Activated T-helper 1 cell treated with anti-CD3 and anti-CD28 coated beads, Interleukin-12 subunit alpha, Interleukin-12 subunit beta, Interleukin-2, Interleukin-4 antibody, amounts not matched to agents 30 ng/mL and 10 ng/mL and 1 ng/mL, durations not matched to agents 14 hours and 24 hours and 36 hours (primary cell): ENCODE data around the gene BBS1. TPM values are rescaled to one million over a fixed set of nuclear protein-coding genes. Genes with fewer than 3 reads are reported as not detected.

Source experiments
- DNase-seq: peaks from one replicate; pipeline ENCODE4 v3.0.0; 2021; ENCODE audit warnings: low spot score
- H3K27ac Mint-ChIP-seq: one replicate; pipeline ENCODE4 v1.8.0; 2021; ENCODE audit warnings: mild to moderate bottlenecking, mixed read lengths
- H3K27me3 Mint-ChIP-seq: one replicate; pipeline ENCODE4 v1.8.0; 2022; ENCODE audit warnings: mild to moderate bottlenecking, moderate library complexity, mixed read lengths; ENCODE audit not compliant: insufficient read depth
- H3K36me3 Mint-ChIP-seq: one replicate; pipeline ENCODE4 v1.8.0; 2021; ENCODE audit warnings: low read depth, mixed read lengths
- H3K4me1 Mint-ChIP-seq: one replicate; pipeline ENCODE4 v1.8.0; 2021; ENCODE audit warnings: low read depth, mixed read lengths
- H3K4me3 Mint-ChIP-seq: one replicate; pipeline ENCODE4 v1.8.0; 2021; ENCODE audit warnings: mild to moderate bottlenecking, moderate library complexity, mixed read lengths
- H3K9me3 Mint-ChIP-seq: one replicate; pipeline ENCODE4 v1.8.0; 2021; ENCODE audit warnings: mixed read lengths
- intact Hi-C: fragments of 100-400 bp; cut with micrococcal nuclease; formaldehyde crosslinking; loops from one replicate; pipeline ENCODE4 v1.15.1; 2024
- total RNA-seq: library from RNA; stranded (reverse); gene quantifications from 2 replicates; pipeline ENCODE4 v1.2.3, GENCODE V29; 2022

Gene BBS1
- total RNA-seq, 1 donor from 2014 or later = 18.1 TPM

GRCh38 chr11:66550887-66551286, 40.5 kb downstream of the BBS1 start:
- intact Hi-C loops = no loop called here

GRCh38 chr11:66554602-66555001, 44.2 kb downstream of the BBS1 start:
- no peak for DNase-seq
- no peaks in the 10 kb centered on the region for H3K4me1 Mint-ChIP-seq
- no peak overlapping the region for H3K4me3 Mint-ChIP-seq
- peaks cover 14% of the 10 kb centered on the region for H3K27me3 Mint-ChIP-seq
- H3K36me3 Mint-ChIP-seq = no peaks in the 10 kb centered on the region
- no peak overlapping the region for H3K27ac Mint-ChIP-seq
- intact Hi-C loops = no loop called here
- H3K9me3 Mint-ChIP-seq = no peaks in the 10 kb centered on the region

More at GRCh38 chr11:66550887-66551286, 40.5 kb downstream of the BBS1 start:
- Mint-ChIP-seq H3K9me3 (no peaks in the 10 kb centered on the region), H3K27me3 (peaks cover 14% of the 10 kb centered on the region), H3K4me1 (no peaks in the 10 kb centered on the region), H3K4me3 (no peak overlapping the region), H3K27ac (no peak overlapping the region), H3K36me3 (no peaks in the 10 kb centered on the region)
- DNase-seq = no peak

GRCh38 chr11:66555416-66555815, 45.0 kb downstream of the BBS1 start:
- Mint-ChIP-seq H3K27ac (no peak overlapping the region), H3K4me3 (no peak overlapping the region), H3K27me3 (peaks cover 11% of the 10 kb centered on the region), H3K9me3 (no peaks in the 10 kb centered on the region), H3K36me3 (no peaks in the 10 kb centered on the region), H3K4me1 (no peaks in the 10 kb centered on the region)
- no peak for DNase-seq
- intact Hi-C loops = no loop called here

GRCh38 chr11:66556086-66556485, 45.7 kb downstream of the BBS1 start:
- DNase-seq = no peak
- H3K27ac Mint-ChIP-seq = no peak overlapping the region
- peaks cover 11% of the 10 kb centered on the region for H3K27me3 Mint-ChIP-seq
- H3K9me3 Mint-ChIP-seq = no peaks in the 10 kb centered on the region
- no peak overlapping the region for H3K4me3 Mint-ChIP-seq
- H3K36me3 Mint-ChIP-seq = no peaks in the 10 kb centered on the region
- H3K4me1 Mint-ChIP-seq = no peaks in the 10 kb centered on the region
- intact Hi-C loops = no loop called here

- no peaks in the 10 kb centered on the region for H3K36me3 Mint-ChIP-seq
- no peaks in the 10 kb centered on the region for H3K9me3 Mint-ChIP-seq
- peaks cover 11% of the 10 kb centered on the region for H3K27me3 Mint-ChIP-seq
- H3K4me1 Mint-ChIP-seq = no peaks in the 10 kb centered on the region
- H3K4me3 Mint-ChIP-seq = no peak overlapping the region
- intact Hi-C loops = no loop called here
- no peak for DNase-seq
- H3K27ac Mint-ChIP-seq = no peak overlapping the region
Observed at GRCh38 chr11:66557733-66558326, 47.4 kb downstream of the BBS1 start.

- no peak for DNase-seq
- H3K27me3 Mint-ChIP-seq = peaks cover 11% of the 10 kb centered on the region
- H3K9me3 Mint-ChIP-seq = no peaks in the 10 kb centered on the region
Observed at GRCh38 chr11:66559142-66559865, 48.9 kb downstream of the BBS1 start.

GRCh38 chr11:66559866-66560676, 49.6 kb downstream of the BBS1 start:
- Mint-ChIP-seq H3K36me3 (no peaks in the 10 kb centered on the region), H3K4me3 (no peak overlapping the region), H3K27me3 (peaks cover 11% of the 10 kb centered on the region), H3K9me3 (no peaks in the 10 kb centered on the region), H3K27ac (no peak overlapping the region), H3K4me1 (no peaks in the 10 kb centered on the region)
- no peak for DNase-seq
- intact Hi-C loops = loop anchor here (1.0 kb wide), 1 partner anchor 14 kb away; the partner anchor contains the start of genes ACTN3 and ZDHHC24

More at GRCh38 chr11:66559142-66559865, 48.9 kb downstream of the BBS1 start:
- no peaks in the 10 kb centered on the region for H3K36me3 Mint-ChIP-seq
- no peak overlapping the region for H3K4me3 Mint-ChIP-seq
- H3K4me1 Mint-ChIP-seq = no peaks in the 10 kb centered on the region
- no peak overlapping the region for H3K27ac Mint-ChIP-seq
- intact Hi-C loops = loop anchor here (1.0 kb wide), 1 partner anchor 13 kb away; the partner anchor contains the start of genes ACTN3 and ZDHHC24

GRCh38 chr11:66561178-66561974, 50.9 kb downstream of the BBS1 start:
- Mint-ChIP-seq H3K27ac (no peak overlapping the region), H3K36me3 (no peaks in the 10 kb centered on the region), H3K4me3 (no peak overlapping the region), H3K4me1 (no peaks in the 10 kb centered on the region), H3K9me3 (no peaks in the 10 kb centered on the region), H3K27me3 (peaks cover 14% of the 10 kb centered on the region)
- intact Hi-C loops = no loop called here
- DNase-seq = no peak

- no peaks in the 10 kb centered on the region for H3K36me3 Mint-ChIP-seq
- intact Hi-C loops = no loop called here
- no peak for DNase-seq
- no peak overlapping the region for H3K4me3 Mint-ChIP-seq
- H3K27ac Mint-ChIP-seq = no peak overlapping the region
- peaks cover 14% of the 10 kb centered on the region for H3K27me3 Mint-ChIP-seq
- H3K4me1 Mint-ChIP-seq = no peaks in the 10 kb centered on the region
- no peaks in the 10 kb centered on the region for H3K9me3 Mint-ChIP-seq
Observed at GRCh38 chr11:66561975-66562248, 51.5 kb downstream of the BBS1 start.

- no peaks in the 10 kb centered on the region for H3K4me1 Mint-ChIP-seq
- no peaks in the 10 kb centered on the region for H3K9me3 Mint-ChIP-seq
- DNase-seq = no peak
- H3K4me3 Mint-ChIP-seq = no peak overlapping the region
- H3K36me3 Mint-ChIP-seq = no peaks in the 10 kb centered on the region
- no peak overlapping the region for H3K27ac Mint-ChIP-seq
- intact Hi-C loops = no loop called here
- peaks cover 14% of the 10 kb centered on the region for H3K27me3 Mint-ChIP-seq
Observed at GRCh38 chr11:66562275-66562674, 51.8 kb downstream of the BBS1 start.

GRCh38 chr11:66562907-66563583, 52.6 kb downstream of the BBS1 start:
- Mint-ChIP-seq H3K36me3 (no peaks in the 10 kb centered on the region), H3K27ac (no peak overlapping the region), H3K4me1 (no peaks in the 10 kb centered on the region)

GRCh38 chr11:66563832-66564231, 53.4 kb downstream of the BBS1 start:
- intact Hi-C loops = no loop called here
- Mint-ChIP-seq H3K4me3 (no peak overlapping the region), H3K27me3 (peaks cover 19% of the 10 kb centered on the region), H3K9me3 (no peaks in the 10 kb centered on the region), H3K27ac (no peak overlapping the region), H3K36me3 (no peaks in the 10 kb centered on the region), H3K4me1 (no peaks in the 10 kb centered on the region)
- no peak for DNase-seq

More at GRCh38 chr11:66562907-66563583, 52.6 kb downstream of the BBS1 start:
- intact Hi-C loops = no loop called here
- no peaks in the 10 kb centered on the region for H3K9me3 Mint-ChIP-seq
- no peak for DNase-seq
- peaks cover 18% of the 10 kb centered on the region for H3K27me3 Mint-ChIP-seq
- no peak overlapping the region for H3K4me3 Mint-ChIP-seq
